Prostate gland (tissue), 2 donors: ENCODE results near the gene CRB2.

Source experiments
- POLR2A ChIP-seq: fragments of 450-650 bp; IDR thresholded peaks from one replicate; pipeline ENCODE4 v1.6.1; 2016; ENCODE audit warnings: antibody characterized with exemption, mild to moderate bottlenecking
- POLR2AphosphoS5 ChIP-seq: sonication (generic); formaldehyde crosslinking; IDR thresholded peaks from one replicate; pipeline ENCODE4 v1.6.1; 2017; ENCODE audit warnings: antibody characterized with exemption
- TF ChIP-seq, protein P1 (sequence below), 4 experiments: fragments of 200-600 bp in 2 of 4; fragments of 450-650 bp in 2 of 4; sonication (generic) in 2 of 4; IDR thresholded peaks; 1 replicate in 3 of 4; 2 replicates in 1 of 4; pipeline ENCODE4 v1.5.1; 2016 to 2019; ENCODE audit warnings: antibody characterized with exemption in 4 of 4, mild to moderate bottlenecking in 2 of 4, moderate library complexity in 2 of 4

DNA sequence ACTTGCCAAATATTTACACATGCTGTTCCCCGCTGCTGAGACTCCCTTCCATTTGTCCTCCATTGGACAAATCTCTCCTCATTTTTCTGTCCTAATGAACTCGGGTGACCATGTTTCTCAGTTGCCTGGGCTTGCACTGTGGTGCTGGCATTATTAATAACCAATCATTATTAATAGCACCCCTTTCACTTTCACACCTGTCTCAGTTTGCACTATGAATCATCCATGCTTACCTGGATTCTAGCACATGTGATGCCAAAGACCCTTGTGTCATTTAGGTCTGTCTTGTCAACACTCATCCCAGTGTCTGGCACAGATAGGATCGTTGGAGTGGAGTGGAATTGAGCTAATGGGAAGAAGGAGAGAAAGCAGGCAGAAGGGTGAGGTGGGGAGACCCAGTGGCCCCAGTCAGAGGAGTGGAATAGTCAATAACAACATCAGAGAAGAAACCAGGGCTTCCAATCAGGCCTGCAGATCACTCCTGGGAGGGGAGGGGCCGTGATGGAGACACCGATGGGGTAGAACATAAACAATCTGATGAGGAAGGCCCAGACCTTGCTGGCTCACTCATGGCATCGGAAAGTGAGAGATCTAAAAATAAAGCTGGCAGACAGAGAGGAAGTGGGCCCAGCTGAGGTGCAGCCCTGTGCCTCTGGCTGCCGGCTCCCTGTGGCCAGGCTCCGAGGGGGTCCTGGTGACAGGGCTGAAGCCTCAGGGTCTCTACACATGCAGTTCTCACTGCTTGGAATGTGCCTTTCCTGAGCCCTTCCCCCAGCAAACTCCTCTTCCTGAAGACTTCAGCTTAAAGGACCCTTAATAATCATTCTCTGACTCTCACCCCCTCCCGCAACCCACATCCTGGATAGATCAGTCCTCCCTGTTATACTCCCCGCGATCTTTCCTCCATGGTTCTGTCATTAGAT, 33.5 kb upstream of the CRB2 start:
- no peak for TF ChIP-seq POLR2AphosphoS5
- no peak for TF ChIP-seq POLR2A
- TF ChIP-seq, protein P1, sequence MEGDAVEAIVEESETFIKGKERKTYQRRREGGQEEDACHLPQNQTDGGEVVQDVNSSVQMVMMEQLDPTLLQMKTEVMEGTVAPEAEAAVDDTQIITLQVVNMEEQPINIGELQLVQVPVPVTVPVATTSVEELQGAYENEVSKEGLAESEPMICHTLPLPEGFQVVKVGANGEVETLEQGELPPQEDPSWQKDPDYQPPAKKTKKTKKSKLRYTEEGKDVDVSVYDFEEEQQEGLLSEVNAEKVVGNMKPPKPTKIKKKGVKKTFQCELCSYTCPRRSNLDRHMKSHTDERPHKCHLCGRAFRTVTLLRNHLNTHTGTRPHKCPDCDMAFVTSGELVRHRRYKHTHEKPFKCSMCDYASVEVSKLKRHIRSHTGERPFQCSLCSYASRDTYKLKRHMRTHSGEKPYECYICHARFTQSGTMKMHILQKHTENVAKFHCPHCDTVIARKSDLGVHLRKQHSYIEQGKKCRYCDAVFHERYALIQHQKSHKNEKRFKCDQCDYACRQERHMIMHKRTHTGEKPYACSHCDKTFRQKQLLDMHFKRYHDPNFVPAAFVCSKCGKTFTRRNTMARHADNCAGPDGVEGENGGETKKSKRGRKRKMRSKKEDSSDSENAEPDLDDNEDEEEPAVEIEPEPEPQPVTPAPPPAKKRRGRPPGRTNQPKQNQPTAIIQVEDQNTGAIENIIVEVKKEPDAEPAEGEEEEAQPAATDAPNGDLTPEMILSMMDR (IDR thresholded peaks at IDR 0.05): no peak
